Mesenteric fat pad (tissue), 1 donor: ENCODE data around the gene ATXN7L1. TPM values are rescaled to one million over a fixed set of nuclear protein-coding genes. Genes with fewer than 3 reads are reported as not detected.

ENCODE experiments used
- DNase-seq: peaks from one replicate; pipeline ENCODE4 v3.0.0-alpha.2; 2020; ENCODE audit warnings: low spot score
- total RNA-seq: library from RNA; stranded (reverse); fragmentation: NEBNext Ultra II Directional; extraction: Animal tissue kit (Norgen Biotek cat#: 25700); gene quantifications from one replicate; pipeline ENCODE4 v1.2.1, GENCODE V29; 2021
- donor health status: DM: yes; HTN: yes; CAD: no.

Gene ATXN7L1
- total RNA-seq, 1 donor from 2014 or later: 23.8 TPM

DNA sequence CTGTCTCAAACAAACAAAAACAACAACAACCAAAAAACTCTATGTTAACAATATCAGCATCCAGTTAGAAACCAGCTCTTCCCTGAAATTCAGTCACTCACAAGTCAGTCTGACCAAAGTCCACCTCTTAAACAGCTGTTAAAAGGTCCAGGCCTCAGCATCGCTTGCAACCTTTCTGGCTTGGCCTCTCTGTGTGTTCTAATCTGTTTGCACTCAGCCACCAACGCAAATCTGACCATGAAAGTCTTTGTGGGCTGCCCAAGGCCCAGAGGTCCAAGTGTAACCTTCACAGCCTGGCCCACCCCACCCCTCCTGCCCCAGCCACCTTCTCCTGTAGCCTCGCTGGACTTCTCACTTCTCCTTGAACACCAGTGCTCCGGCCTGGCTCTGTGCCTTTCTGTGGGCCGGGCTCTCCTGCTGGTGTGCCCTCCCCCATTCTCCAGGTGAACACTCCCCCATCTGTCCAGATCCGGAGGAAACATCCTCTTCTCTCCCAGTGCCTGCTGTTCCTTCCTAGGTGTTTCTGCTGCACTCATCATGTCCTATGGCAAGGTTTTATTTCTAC is 222.9 kb downstream of the ATXN7L1 start:
- no peak for DNase-seq

DNA sequence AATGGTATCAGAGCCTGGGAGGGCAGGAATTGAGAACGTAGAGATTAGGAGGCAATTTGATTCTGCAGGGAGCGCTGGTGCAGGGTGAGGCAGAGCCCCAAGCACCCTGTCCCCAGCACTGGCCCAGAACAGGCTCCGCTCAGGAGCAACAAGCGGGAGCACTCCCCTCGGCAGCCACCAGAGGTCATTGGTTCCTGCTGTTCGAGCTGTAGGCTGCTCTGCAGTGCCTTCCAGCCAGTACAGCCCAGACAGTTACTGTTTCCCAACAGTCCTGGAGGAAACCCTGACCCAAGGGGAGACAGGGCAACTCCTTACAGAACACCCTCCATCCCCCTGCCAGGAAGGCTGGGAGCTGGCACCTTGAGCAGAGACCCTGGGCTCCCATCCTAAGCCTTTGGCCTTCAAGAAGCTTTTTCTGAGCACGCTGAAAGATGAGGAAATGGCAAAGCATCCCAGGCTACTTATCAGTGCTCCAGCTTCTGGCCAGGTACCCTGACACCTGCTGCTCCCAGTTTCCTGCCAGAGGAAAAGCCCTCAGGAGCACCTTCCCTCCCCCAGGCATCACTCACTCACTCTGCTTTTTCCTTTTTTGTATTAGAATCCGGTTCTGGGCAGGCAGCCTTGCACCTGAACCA is 223.9 kb downstream of the ATXN7L1 start:
- DNase-seq: no peak

DNA sequence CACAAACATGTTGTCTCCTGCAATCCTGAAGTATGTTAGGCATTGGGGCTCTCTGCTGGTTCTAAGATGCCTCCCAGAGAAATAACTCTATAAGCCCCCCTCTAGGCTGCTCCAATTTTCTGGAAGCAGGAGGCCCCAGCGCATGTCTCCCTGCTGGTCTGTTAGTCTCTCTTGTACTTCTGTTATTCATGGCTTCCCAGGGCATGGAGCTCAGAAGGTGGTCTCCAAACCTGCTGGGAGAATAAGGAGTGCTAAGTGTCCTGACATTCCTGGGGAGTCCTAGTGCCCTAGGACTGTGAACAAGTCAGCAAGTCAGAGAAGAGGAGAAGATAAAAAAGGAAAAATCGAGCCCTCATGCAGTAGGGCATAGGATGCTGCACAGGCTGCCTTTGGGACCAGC is 224.6 kb downstream of the ATXN7L1 start:
- DNase-seq: no peak

DNA sequence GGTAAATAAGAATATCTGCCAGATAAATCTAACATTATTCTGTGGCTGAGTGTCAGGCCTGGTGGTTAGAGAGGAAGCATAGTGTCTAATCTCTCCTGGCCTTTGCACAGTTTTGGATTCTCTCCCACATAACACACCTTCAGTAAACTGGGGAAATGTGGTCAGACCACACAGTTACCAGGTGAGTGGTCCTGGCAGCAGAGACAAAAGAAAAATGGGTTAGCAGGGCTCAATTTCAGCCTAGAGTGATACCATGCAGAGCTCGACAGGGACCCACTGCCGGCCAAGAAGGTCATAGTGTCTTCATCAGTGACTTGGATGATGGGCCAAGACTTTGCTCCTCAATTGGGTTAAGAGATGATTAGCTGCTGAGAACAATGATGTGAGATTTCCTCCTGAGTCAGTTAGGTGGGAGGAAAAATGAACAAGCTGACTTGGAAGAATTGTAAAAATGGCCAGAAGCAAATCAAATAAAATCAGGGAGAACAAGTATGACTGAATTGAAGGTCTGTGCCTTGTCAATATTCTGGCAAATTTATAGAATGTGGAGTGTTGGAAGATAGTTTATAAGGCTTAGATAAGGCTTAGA is 225.9 kb downstream of the ATXN7L1 start:
- DNase-seq: peak; percentile 51

DNA sequence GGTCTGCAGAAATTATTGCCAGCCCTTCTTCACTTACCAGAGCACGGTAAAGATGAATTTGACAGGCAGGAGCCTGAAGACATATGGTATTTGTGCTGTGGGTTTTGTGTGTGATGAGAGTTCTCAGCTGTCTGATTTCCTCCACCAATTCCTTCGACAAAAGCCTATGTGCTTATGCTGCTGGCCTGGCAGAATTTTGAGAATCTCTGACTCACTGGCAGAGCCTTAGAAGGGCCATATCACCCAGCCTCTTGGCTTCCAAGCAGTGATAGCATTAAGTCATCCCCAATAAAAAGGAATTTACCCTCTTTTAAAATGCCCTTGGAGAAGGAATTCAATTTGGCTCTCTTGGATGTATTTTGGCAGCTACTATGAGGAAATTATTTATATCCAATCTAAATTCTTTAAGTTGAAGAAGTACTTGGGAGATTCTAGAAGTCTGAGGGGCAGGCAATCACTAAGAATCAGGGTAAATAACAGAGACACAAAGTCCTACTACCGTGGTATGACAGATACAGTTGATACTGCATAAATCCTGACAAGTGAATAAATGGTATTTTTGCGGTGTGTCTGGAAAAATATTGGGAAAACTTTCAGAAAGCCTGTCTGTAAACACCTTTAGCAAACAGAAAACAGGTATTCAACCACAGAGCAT is 226.5 kb downstream of the ATXN7L1 start:
- no peak for DNase-seq

DNA sequence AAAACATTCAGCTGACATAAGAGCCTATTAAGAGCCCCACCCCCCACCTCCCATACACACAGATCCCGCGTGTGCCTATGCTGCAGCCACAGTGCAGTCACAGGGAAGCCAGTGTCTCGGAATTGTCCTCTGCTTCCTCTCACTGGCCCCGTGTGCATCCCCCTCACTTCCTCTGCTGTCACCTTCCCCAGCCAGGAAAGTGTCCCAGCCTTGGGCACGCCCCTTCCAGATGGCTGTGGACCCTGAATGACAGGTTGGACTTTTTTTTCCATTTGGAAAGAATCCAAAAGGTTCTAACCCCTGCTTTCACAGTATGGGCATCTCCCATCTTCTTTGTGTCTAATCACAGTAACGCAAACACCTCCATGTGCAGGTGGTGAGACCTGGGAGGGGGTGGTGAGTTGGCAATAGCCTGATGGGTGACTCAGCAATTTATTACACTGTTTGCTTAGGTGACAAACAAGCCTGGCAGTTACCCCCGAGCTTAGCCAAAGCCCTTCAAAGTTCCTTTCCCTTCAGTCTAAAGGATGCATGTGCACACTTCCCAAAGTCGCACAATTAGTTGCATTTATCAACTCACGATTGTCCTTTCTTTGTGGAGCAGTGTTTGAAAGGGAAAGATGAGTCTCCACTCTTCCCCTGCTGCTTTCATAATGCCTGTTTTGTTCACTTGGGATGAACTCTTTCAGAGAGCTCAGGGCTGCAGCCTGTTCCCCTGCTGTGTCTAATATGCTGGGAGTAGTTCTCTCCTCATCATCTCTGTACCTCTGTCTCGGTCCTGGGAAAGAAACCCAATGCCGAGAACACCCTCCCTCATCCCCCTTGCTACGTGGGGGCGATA is 227.6 kb downstream of the ATXN7L1 start:
- peak; percentile 12 for DNase-seq

DNA sequence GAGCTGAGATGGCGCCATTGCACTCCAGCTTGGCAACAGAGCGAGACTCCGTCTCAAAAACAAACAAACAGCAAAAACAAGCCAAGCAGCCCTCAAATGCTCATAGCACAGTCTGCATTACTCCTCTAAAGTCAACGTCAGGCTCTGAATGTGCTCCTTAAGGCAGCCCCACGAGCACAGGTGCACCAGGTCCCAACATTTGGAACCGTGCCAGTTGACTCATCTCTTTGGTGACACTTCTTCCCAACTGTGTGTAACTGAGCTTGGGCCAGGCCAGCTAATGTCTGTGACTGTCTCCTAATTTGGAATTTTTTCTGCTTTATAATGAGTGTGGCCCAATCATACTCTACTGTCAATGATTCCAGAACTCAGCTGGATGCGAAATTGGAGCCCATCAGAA is 228.8 kb downstream of the ATXN7L1 start:
- DNase-seq: peak; percentile 14

DNA sequence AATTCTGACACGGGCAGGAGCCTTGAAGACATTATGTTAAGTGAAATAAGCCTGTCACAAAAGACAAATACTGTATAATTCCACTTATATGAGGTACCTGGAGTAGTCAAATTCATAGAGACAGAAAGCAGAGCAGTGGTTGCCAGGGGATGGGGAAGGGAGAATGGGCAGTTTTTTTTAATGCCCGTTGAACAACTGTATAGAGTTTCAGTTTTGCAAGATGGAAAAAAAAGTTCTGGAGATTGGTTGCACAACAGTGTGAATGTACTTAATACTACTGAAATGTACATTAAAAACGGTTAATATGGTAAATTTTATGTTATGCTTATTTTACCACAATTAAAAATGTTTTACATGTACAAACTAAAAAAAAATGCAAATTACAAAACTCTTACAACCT is 231.5 kb downstream of the ATXN7L1 start:
- no peak for DNase-seq

DNA sequence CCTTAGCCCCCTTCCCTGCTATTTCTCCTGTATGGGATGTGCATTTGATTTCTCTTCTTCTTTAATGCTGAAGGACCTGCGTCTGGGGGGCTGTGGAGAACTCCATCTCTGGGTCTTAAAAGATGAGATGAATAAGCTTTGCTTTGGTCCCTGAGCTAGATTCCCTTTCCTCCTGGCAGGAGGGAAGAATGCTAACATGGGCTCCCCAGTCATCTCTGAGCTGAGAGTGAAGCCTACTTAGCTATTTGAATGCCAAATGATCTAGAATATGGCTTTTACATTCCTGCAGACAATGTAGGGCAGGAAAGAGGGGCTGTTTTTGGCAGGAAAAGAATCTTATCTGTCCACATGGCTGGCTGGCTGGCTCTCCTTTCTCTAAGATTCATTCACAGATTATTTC is 232.5 kb downstream of the ATXN7L1 start:
- no peak for DNase-seq

DNA sequence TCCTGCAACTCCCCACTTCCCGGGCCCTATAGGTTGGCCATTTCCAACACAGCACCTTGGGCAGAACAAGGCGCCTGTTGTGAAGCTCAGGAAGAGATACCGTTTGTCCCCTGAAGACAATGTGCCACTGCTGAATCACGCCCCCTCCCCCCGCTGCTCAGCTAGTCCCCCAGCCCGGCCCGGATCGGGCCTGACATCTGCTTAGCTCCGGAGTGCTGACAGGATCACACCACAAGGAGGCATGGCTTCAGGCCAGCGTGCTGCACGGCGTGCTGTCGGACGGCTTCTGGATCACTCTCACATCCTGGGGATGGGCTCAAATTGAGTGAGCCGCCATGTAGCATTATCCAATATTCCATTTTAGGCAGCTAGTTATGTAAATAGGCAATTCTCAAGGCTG is 233.0 kb downstream of the ATXN7L1 start:
- no peak for DNase-seq

DNA sequence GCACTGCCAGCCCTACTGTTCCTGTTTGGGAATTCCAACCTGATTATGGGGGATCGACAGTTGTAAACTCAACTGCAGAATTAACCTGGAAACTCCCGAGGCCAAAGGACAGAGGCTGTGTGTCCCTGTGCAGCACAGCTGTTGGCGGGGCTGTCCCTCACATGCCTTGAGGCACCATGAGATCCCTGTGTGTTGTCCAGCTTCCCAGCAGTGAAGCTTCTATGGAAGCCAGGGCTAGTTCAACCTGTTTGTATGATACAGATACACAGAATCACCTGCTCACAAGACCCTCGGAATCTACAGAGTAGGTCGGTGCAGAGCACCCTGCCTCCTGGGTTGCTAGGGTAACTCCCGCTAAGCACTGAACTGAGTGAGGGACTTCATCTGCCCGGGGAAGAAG is 234.1 kb downstream of the ATXN7L1 start:
- no peak for DNase-seq

DNA sequence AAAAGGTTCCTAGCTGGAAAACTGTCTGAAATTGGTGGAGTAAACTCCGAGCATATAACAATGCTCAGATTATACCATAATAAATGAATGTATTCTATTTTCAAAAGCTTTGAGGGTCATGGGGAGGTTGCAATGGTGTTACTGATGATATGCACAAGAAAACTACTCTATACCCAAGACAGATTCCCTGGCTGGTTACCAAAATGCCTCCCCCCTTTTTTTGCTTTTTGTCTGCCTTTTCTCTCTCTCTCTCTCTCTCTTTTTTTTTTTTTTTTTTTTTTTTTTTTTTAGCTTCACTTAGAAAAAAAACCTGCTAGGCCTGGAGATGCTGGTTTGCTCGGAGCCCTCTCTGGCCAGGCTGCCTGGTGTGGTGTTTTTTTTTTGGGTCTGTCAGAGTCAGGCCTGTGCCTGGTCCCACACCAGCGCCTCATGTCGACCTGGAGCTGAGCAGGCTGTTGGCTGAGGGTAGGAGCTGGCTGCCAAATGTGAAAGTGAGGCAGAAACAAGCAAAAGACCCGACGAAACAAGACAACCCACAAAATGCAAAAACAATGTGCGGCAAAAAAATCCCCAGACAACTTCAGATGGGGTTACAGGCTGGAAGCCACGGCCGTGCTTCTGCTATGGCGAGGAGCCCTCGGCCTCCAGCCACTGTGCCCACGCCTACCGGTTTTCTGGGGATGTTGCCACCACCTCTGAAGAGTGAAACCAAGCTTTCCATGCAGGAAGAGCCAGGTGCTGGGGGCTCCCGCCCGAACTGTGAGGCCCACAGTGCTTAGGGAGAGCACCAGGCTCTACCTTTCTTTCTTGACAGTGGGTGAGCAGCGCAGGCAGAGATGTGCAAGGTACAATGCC is 235.2 kb downstream of the ATXN7L1 start:
- DNase-seq: no peak

DNA sequence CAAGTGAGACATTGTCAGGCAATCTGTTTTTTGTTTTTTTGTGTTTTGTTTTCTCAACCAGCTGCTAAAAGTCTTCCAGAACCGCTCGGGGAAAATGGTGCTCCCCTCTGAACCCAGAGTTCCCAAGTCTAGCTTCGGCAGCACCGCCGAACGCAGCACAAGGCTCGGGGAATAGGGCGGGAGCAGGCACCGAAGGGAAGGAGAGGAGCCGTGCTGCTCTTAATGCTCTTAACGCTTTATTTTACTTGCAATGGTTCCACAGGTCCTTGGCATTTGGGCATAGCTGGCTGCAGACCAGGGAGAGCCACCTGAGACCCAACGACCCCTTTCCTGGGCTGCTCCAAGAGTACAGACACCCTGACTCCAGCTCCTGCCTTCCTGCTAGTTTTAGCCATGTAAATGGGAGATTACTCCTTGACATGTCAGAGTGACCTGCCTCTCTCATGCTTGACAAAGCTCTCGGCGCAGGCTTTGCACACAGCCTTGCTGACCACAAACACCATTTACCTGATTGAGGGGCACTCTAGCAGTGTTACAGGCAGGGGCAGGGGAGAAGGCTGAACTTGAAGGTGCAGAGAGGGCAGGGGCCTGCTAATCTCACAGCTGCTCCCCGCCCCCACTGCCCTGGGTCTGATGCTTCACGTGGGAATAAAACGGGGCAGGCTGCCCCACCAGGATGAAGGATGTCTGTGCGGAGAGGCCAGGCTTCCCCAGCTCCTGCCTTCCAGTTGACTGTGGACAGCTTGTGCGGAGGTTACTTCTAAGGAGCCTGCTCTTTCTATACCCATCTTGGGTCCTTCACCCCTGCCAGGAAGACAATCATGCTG is 236.5 kb downstream of the ATXN7L1 start:
- DNase-seq: no peak

DNA sequence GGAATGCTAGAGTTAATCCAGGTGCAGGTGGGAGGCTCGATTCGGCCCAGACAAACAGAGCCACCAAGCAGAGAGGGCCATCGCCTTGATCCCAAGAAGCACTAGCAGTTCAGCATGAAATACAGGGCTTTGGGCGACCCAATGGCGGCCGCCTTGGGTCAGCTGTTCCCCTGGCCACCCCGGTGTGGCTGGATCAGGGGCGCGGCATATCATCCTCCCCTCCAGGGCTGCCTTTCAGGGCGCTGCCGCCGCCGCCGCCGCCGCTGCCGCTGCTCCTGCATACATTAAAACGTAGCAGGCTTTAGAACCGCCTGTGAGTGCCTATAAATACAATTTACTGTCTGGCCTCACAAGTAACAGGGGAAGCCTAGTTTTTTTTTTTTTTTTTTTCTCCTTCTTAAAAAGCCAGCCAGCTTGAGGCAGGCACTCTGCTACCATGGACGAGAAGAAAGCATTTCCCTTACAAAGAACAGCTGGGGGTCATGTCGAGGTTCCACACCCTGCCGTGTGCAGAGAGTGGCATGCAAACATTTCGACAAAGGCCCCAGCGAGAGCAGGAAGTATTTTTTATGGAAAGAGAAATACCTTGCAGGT is 237.4 kb downstream of the ATXN7L1 start:
- DNase-seq: no peak

DNA sequence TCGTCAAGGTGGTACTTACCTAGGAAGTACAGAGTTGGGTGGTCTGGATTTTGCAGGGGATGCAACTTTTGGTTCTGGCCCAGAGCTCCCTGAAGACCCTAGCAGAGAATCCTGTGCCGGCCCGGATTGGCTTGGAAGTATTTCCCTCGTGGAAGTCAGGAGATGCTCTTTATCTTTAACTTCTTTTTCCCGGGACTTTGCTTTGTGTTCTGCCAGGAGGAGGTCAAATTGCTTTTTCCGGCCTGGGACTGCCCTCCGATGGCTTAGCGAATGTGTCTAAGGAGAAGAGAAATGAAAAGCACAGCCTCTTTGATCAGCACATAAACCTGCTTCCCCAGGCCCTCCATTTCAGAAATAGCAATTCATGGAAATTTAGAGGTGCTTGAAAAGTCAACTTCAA is 238.1 kb downstream of the ATXN7L1 start:
- DNase-seq: no peak

DNA sequence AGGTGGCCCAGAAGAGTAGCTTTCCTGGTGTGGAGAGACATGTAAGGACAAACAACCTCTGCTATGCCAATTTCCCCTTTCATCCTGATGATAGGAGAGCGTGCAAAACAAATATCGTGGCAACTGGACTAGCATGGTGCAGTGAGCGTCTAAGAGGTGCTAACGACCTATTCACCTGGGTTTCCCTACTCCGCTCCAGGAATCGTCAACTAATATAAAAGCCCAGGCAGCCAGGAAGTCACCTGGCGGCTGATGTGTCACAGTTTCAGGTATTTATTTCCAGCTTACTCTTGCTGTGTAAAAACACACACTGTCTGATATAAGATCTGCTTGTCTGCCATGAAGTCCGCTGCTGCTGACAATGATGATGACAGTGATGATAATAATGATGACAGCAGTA is 238.6 kb downstream of the ATXN7L1 start:
- no peak for DNase-seq

DNA sequence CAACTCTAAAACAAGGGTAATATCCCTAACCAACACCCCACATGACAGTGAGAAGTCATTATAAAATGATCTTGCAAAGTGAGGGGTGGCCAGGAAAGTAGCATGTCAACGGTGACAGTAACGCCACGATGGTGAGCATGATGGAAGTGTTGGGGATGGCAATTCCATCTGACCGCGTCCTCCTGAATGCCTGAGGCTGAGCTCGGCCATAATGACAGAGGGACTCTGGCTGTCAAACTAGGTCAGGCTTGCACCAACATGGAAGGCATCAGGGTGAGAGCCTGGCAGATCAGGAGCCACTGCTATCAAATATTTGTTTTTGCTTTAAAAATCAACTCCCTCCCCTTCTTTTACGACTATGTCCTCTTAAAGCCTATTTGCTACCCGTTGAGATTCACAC is 239.4 kb downstream of the ATXN7L1 start:
- no peak for DNase-seq

DNA sequence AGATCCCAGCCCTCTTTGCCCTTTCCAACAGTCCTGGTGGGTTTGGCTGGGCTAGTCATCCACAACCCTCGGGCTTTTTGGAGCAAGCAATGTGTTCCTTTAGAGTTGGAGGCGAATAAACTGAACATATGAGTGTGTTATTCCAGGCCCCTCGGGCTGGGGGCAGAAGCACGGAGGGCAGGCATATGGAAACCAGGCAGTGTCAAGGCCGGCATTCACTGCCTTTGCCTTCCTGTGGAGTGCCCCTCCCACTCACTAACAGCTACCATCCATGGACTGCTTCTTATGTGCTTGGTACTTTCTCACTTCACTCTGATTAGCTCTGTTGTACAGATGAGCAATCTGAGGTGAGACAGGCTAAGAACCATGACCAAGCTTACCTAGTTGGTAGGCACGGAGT is 241.2 kb downstream of the ATXN7L1 start:
- DNase-seq: no peak

DNA sequence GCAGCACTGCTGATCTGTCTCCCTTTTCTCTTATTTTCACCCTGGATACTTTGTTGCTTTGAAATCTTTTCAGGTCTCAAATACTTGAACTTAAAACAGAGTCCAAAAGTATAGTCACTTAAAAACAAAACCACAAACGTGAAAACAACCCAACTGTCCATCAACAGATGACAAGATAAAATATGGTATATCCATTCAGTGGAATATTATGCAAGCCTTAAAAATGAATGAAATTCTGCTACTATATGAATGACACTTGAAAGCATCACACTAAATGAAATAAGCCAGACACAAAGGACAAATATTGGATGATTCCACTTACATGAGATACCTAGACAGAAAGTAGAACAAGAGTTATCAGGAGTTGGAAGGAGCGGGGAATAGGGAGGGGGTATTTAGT is 250.4 kb downstream of the ATXN7L1 start:
- no peak for DNase-seq
